ENCODE results near the gene BLTP3A. TPM values are rescaled to one million over a fixed set of nuclear protein-coding genes. Genes with fewer than 3 reads are reported as not detected.
A peak's percentile ranks its signal among the peaks of the same experiment; 100 is the strongest.
"Not testable (repeated sequence)": the region's sequence is repeated elsewhere in the genome, so short reads cannot be mapped to it uniquely, and the experiment has no call there.

Gene BLTP3A, protein sequence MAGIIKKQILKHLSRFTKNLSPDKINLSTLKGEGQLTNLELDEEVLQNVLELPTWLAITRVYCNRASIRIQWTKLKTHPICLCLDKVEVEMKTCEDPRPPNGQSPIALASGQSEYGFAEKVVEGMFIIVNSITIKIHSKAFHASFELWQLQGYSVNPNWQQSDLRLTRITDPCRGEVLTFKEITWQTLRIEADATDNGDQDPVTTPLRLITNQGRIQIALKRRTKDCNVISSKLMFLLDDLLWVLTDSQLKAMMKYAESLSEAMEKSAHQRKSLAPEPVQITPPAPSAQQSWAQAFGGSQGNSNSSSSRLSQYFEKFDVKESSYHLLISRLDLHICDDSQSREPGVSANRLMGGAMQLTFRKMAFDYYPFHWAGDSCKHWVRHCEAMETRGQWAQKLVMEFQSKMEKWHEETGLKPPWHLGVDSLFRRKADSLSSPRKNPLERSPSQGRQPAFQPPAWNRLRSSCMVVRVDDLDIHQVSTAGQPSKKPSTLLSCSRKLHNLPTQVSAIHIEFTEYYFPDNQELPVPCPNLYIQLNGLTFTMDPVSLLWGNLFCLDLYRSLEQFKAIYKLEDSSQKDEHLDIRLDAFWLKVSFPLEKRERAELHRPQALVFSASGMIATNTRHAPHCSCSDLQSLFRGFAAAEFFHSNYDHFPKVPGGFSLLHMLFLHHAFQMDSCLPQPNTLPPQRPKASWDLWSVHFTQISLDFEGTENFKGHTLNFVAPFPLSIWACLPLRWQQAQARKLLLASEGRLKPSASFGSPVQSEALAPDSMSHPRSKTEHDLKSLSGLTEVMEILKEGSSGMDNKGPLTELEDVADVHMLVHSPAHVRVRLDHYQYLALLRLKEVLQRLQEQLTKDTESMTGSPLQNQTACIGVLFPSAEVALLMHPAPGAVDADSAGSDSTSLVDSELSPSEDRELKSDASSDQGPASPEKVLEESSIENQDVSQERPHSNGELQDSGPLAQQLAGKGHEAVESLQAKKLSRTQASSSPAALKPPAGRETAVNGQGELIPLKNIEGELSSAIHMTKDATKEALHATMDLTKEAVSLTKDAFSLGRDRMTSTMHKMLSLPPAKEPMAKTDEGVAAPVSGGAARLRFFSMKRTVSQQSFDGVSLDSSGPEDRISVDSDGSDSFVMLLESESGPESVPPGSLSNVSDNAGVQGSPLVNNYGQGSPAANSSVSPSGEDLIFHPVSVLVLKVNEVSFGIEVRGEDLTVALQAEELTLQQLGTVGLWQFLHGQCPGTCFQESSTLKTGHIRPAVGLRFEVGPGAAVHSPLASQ (N-terminal part only)
- total RNA-seq, result 4.5 TPM

DNA sequence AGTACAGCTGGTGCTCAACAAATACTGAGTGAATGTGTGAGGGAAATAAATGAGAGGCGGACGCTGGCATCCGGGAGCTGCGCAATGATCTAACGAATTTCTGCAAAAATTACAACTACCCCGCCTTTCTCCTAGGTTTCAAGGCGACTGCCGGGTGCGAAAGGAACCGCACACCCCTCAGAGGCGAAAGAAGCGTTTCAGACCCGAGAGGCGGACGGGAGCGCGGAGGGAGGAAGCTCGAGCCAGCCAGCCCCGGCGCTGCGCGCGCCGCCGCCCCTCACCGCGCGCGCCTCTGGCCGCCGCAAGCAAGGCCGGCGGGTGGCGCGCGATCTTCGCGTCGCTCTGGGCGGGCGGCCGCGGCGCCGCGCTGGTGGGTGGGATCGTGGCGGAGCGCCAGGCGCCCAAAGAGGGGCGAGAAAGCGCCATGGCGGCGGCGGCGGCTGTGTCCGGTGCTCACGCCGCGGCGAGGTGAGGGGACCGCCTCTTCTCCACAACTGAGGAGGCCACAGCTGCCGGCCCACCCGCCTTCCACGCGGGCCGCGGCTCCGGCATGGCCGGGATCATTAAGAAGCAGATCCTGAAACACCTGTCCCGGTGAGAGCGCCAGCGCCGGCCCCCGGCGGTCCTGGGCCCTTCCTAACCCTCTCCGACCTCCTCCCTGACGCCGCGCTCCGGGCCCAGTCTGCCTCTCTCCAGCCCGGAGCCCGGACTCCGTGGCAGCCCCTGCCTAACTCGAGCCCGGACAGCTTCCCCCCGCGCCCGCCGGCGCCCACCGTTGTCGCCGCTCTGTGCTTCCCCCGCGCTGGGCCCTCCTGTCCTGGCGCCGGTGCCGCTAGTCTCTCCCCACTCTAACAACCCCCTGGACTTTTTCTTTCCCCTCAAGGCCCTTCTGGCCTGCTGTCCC lies at the start of gene BLTP3A:
TSS of gene BLTP3A (plus strand) at position 383 of the 904 bp plus-strand sequence. CDS start at position 551, 168 bp downstream.
- FAIRE-seq (no peak), DNase-seq (ENCODE audit: low spot score in 2 of 2) (peak; percentile 88 to 92)

DNA sequence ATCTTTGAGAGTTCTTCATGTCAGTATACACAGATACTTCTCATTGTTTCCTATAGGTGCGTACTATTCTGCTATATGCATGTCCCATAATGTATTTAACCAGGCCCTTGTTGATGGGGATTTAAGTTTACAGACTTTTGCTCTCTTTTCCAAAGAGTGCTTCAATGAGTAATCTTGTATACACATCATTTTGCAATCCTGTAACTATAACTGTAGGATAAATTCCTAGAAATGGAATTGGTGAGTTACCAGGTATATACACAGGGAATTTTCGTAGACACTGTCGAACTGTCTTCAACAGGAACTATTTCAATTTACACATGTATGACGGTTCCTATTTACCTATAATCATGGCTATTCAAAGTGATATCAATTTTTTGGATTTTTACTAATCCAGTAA lies 49.8 kb upstream of the BLTP3A start:
- FAIRE-seq (no peak), DNase-seq (ENCODE audit: low spot score in 2 of 2) (no peak)

DNA sequence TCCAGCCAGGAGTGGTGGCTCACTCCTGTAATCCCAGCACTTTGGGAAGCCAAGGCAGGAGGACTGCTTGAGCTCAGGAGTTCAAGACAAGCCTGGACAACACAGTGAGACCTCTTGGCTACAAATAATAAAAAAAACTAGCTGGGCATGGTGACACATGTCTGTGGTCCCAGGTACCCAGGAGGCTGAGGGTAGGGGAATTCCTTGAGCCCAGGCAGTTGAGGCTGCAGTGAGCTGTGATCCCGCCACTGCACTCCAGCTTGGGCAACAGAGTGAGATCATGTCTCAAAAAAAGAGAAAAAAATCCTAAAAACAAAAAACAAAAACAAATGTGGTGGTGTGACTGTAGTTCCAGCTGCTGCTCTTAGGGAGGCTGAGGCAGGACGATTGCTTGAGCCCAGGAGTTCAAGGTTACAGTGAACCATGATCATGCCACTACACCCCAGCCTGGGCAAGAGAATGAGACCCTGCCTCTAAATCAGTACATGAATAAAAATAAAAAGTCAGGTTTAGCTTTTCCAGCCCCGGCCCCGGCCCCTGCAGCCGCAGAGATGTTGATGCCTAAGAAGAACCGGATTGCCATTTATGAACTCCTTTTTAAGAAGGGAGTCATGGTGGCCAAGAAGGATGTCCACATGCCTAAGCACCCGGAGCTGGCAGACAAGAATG lies 48.1 kb upstream of the BLTP3A start:
- FAIRE-seq (no peak), DNase-seq (ENCODE audit: low spot score in 2 of 2) (no peak)

DNA sequence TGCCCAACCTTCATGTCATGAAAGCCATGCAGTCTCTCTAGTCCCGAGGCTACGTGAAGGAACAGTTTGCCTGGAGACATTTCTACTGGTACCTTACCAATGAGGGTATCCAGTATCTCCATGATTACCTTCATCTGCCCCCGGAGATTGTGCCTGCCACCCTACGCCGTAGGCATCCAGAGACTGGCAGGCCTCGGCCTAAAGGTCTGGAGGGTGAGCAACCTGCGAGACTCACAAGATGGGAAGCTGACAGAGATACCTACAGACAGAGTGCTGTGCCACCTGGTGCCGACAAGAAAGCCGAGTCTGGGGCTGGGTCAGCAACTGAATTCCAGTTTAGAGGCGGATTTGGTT lies 47.6 kb upstream of the BLTP3A start:
- DNase-seq (ENCODE audit: low spot score in 2 of 2); FAIRE-seq: not testable (repeated sequence)

DNA sequence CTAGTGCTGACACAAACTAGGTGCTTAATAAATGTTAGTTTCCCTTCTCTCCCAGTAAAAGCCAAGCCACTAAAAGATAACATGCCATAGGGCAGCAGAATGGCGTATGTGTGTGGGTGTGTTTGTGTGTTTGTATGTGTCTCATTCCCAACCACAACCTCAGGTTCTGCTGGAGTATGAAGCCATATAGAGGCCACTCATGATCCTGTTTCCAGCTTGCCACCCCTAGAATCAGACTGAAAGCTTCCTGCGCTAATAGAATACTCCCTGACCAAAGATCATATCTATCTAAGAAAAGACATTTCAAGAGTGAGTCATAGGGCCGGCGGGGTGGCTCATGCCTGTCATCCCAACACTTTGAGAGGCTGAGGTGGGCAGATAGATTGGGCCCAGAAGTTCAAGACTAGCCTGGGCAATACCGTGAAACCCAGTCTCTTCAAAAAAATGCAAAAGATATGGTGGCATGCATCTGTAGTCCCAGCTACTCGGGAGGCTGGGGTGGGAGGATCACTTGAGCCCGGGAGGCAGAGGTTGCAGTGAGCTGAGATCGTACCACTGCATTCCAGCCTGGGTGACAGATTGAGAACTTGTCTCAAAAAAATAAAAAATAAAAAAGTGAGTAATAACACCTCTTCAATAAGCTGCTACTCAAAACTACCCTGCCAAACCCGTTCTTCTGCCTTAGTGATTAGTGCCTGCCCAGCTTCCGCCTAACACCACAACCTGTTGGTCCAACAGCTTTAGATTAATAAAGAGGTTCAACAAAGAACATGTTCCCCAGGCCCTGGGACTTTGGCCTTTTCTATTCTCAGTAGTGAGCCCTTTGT lies 46.4 kb upstream of the BLTP3A start:
- DNase-seq (ENCODE audit: low spot score in 2 of 2) (no peak), FAIRE-seq (no peak)

DNA sequence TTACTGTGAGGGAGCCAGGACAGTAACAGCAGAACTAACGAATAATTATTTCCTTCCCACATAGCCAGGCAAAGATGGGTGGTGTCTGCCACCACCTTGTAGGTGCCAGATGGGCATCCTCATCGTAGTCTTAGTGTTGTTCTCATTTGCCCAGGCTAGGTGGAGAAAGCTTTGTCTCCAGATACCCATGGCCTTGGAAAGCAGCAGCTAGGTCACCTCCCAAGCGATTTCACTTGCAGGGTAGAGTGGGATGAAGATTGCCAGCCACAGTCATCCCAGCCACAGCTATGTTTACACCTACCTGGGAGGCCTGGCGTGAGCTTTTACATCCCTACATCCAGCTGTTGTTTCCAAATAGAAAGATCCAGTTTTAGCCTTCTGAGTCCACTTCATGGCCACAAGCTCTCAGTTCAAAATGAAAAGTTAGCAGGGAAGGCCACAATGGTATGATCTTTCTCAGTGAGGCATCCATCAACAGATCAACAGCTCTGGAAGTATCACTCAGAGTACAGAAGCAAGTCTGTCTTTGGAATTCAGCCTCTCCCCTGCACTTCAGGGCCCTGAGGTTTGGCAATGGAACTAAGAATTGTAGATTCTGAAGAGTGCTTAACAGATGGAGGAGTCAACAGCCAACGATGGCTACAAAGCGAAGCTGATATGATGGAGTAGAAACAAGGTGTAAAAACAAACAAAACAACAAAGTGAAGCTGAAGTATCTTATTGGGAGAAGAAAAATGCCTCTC lies 45.6 kb upstream of the BLTP3A start:
- FAIRE-seq, result no peak
- DNase-seq (ENCODE audit: low spot score in 2 of 2), result no peak

DNA sequence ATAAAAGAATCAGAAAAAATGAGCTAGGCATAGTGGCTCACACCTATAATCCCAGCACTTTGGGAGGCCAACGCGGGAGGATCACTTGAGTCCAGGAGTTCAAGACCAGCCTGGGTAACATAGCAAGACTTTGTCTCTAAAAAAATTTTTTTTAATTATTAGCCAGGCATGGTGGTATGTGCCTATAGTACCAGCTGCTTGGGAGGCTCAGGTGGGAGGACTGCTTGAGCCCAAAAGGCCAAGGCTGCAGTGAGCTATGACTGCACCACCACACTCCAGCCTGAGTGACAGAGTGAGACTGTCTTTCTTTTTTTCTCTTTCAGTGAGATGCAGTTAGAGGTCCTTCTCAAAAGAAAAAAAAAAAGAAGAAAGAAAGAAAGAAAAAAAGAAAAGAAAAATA lies 43.1 kb upstream of the BLTP3A start:
- DNase-seq (ENCODE audit: low spot score in 2 of 2) (no peak), FAIRE-seq (no peak)

DNA sequence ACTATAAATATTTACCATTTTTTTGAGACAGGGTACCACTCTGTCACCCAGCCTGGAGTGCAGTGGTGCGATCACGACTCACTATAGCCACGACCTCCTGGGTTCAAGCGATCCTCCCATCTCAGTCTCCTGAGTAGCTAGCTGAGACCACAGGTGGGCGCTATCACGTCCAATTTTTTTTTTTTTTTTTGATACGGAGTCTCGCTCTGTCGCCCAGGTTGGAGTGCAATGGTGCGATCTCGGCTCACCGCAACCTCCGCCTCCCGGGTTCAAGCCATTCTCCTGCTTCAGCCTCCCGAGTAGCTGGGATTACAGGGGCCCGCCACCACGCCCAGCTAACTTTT lies 35.4 kb upstream of the BLTP3A start:
- not testable (repeated sequence) for FAIRE-seq; DNase-seq (ENCODE audit: low spot score in 2 of 2)

DNA sequence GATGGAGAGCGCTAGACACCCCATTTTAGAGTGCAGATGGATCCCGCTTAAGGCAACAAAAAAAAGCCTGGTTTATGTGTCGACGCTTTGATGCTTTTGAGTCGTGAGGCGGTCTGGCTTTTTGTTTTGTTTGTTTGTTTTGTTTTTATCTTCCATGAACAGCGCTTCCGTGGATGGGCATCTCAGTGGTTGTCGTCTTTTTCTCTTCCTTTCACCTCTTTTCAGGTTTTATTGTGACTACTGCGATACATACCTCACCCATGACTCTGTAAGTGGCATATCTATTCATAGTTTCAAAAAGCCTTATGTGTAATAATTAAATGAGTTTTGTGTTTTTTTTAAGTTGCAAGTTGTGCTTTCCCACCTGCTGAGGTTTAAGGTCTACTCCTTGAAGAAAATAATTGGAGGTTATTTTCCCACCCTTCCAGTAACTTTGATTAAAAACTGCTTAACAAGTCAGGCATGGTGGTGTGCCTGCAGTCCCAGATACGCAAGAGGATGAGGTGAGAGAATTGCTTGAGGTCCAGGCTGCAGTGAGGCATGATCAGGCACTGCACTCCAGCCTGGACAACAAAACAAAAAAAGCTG lies 34.1 kb upstream of the BLTP3A start:
- FAIRE-seq, result no peak

DNA sequence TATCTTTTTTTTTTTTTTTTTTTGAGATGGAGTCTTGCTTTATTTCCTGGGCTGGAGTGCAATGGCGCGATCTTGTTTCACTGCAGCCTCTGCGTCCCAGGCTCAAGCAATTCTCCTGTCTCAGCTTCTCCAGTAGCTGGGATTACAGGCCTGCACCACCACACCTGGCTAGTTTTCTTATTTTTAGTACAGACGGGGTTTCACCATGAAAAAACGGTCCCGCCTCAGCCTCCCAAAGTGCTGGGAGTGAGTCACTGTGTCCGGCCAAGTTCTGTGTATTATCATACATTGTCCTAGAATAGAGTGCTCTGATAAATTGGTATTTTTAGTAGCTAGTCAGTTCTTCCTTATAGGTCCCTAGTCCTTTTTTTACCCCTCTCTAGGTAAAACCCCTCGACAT lies 31.8 kb upstream of the BLTP3A start:
- no peak for DNase-seq (ENCODE audit: low spot score in 2 of 2)
- no peak for FAIRE-seq

More for the DNA sequence above, 34.1 kb upstream of the BLTP3A start:
- no peak for DNase-seq (ENCODE audit: low spot score in 2 of 2)

DNA sequence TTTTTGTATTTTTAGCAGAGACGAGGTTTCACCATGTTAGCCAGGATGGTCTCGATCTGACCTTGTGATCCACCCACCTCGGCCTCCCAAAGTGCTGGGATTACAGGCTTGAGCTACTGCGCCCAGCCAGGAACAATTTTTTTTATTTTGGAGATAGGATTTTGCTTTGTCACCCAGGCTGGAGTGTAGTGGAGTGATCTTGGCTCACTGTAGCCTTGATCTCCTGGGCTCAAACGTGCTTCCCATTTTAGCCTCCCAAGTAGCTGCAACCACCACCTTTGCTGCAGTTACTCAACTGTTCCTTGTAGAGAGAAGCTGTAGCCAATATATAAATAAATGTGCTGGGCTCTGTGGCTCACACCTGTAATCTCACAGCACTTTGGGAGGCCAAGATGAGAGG lies 30.2 kb upstream of the BLTP3A start:
- not testable (repeated sequence) for FAIRE-seq; DNase-seq (ENCODE audit: low spot score in 2 of 2)

DNA sequence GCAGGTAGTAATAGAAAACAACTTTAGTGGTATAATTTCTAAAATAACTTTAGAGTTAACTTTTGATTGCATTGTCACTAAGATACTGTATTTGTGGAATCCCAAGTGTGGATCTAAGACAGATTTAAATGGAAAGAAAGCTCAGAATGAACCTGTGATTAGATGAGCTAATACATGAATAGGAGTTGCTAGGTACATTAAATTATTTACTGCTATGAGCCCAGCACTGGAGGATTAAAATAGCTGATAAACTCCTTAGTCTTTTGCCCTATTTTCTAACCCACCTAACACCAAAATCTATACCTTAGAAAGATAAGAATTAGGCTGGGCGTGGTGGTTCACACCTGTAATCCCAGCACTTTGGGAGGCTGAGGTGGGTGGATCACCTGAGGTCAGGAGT lies 23.7 kb upstream of the BLTP3A start:
- FAIRE-seq, result no peak
- no peak for DNase-seq (ENCODE audit: low spot score in 2 of 2)

DNA sequence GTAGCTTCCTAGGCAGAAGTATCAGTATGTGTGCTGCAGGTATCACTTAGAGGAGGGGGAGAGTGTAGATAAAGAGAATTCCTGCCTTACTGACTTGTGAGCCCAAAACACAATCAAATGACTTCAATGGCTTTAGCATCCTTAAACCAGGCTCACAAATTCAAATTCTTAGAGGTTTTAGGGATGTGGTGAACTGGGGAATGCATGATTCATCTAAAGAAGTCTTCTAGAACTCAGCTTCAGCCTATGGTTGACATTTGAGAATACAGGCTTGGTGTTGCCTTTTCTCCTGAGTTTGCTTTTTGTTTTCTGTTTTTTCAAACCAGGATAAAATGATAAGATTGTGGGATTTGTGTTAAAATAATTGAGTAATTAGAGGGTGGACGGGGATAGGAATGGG lies 20.2 kb upstream of the BLTP3A start:
- DNase-seq (ENCODE audit: low spot score in 2 of 2) (no peak), FAIRE-seq (no peak)

DNA sequence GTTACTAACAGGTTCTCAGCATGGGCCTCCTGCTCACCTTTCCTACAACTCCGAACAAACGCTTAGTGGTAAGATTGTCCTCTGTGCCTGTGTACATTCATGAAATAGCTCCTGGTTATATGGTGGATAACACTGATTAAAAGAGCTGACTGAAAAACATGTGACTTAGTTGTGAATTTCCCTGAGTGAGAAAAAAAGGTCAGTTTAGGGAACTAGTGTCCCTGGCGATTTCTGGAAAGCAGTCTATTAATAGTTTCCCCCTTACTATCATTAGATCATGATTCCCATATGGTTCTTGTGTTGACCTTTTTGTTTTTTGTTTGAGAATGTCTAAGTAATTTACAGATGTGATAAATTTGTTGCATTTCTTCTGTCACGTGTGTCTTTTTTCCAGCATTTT lies 18.9 kb upstream of the BLTP3A start:
- FAIRE-seq (no peak), DNase-seq (ENCODE audit: low spot score in 2 of 2) (no peak)

DNA sequence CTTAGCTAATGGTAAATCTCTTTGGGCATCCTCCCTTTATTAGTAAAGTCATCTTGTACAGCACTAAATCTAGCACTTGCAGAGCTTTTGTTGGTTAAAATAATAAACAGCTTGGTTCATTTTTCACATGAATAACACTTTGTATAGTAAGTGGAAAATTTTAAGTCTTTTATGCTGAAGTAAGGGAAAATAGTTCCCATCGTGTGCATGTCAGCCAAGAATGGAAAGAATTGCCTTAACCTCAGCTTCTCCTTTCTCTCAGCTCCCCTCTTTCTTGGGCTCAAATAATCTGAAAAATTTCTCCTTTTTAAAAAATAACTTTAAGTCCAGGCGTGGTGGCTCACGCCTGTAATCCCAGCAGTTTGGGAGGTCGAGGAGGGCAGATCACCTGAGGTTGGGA lies 18.0 kb upstream of the BLTP3A start:
- FAIRE-seq (no peak), DNase-seq (ENCODE audit: low spot score in 2 of 2) (no peak)

DNA sequence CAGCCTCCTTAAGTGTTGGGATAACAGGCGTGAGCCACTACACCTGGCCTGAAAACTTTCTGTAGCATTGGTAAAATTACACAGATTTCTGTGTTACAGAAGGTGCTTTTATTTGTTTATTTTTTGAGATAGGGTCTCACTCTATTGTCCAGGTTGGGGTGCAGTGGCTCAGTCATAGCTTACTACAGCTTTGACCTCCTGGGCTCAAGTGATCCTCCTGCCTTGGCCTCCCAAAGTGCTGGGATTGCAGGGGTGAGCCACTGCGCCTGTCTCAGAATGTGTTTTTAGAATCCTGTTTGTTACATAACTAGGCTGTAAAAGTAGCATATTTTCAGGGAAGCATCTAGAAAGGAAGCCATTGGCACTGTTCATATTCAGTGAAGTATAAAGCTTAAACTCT lies 16.9 kb upstream of the BLTP3A start:
- FAIRE-seq (no peak), DNase-seq (ENCODE audit: low spot score in 2 of 2) (no peak)

DNA sequence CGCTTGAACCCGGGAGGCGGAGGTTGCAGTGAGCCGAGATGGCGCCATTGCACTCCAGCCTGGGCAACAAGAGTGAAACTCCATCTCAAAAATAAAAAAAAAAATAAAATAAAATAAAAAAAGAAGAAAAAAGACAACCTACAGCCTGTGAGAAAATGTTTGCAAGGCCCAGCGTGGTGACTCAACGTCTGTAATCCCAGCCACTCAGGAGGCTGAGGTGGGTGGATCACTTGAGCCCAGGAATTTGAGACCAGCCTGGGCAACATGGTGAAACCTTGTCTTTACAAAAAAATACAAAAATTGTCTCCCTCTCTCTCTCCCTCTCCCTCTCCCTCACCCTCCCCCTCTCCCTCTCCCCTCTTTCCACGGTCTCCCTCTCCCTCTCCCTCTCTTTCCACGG lies 6.5 kb upstream of the BLTP3A start:
- FAIRE-seq; DNase-seq (ENCODE audit: low spot score in 2 of 2): not testable (repeated sequence)

Data from frontal cortex (tissue), 4 donors.